Activated CD8-positive, alpha-beta memory T cell treated with anti-CD3 and anti-CD28 coated beads for 1 hour (primary cell): Measurements from ENCODE around the gene DNAH7.
"Not testable (repeated sequence)": the region's sequence is repeated elsewhere in the genome, so short reads cannot be mapped to it uniquely, and the experiment has no call there.

Source experiments
- DNase-seq, 2 donors: peaks; one replicate each; pipeline ENCODE4 v3.0.0-alpha.2; 2020; ENCODE audit warnings: low read depth in 1 of 2; ENCODE audit errors: extremely low read depth in 1 of 2

DNAH7 gene

GRCh38 chr2:195984923-195985726, 83.5 kb downstream of the DNAH7 start:
- DNase-seq = no peak

GRCh38 chr2:195967336-195967735, 101.3 kb downstream of the DNAH7 start:
- DNase-seq = no peak

- no peak for DNase-seq
These were observed 106.8 kb downstream of the DNAH7 start for GRCh38 chr2:195961873-195962272.

GRCh38 chr2:195959341-195959740, 109.3 kb downstream of the DNAH7 start:
- DNase-seq = no peak

GRCh38 chr2:195956725-195957124, 111.9 kb downstream of the DNAH7 start:
- no peak for DNase-seq

- no peak for DNase-seq
These were observed 123.6 kb downstream of the DNAH7 start for GRCh38 chr2:195945056-195945455.

GRCh38 chr2:195937176-195937575, 131.5 kb downstream of the DNAH7 start:
- DNase-seq = no peak

- no peak for DNase-seq
These were observed 134.2 kb downstream of the DNAH7 start for GRCh38 chr2:195934484-195934883.

- DNase-seq = no peak
These were observed 139.1 kb downstream of the DNAH7 start for GRCh38 chr2:195929531-195929930.

GRCh38 chr2:195925120-195925519, 143.5 kb downstream of the DNAH7 start:
- DNase-seq = no peak

- DNase-seq = no peak
These were observed 144.7 kb downstream of the DNAH7 start for GRCh38 chr2:195923889-195924288.

GRCh38 chr2:195917021-195917600, 151.5 kb downstream of the DNAH7 start:
- not testable (repeated sequence) for DNase-seq

- no peak for DNase-seq
These were observed 156.6 kb downstream of the DNAH7 start for GRCh38 chr2:195912079-195912478.

- DNase-seq = no peak
These were observed 158.1 kb downstream of the DNAH7 start for GRCh38 chr2:195910570-195910969.

GRCh38 chr2:195909926-195910325, 158.7 kb downstream of the DNAH7 start:
- no peak for DNase-seq

GRCh38 chr2:195907474-195907873, 161.2 kb downstream of the DNAH7 start:
- no peak for DNase-seq

GRCh38 chr2:195903956-195904355, 164.7 kb downstream of the DNAH7 start:
- DNase-seq = no peak

GRCh38 chr2:195902857-195903256, 165.8 kb downstream of the DNAH7 start:
- DNase-seq = no peak

GRCh38 chr2:195899226-195899625, 169.4 kb downstream of the DNAH7 start:
- DNase-seq = no peak

- no peak for DNase-seq
These were observed 170.0 kb downstream of the DNAH7 start for GRCh38 chr2:195898505-195899191.

GRCh38 chr2:195891081-195891480, 177.6 kb downstream of the DNAH7 start:
- DNase-seq = no peak

GRCh38 chr2:195879153-195879552, 189.5 kb downstream of the DNAH7 start:
- DNase-seq = no peak
